OCI-LY1 (cell line): ENCODE data around the gene OR6C74.

Experiments used
- EZH2 ChIP-seq: fragments of 200-600 bp; sonication (generic), shearing (Covaris generic); IDR thresholded peaks from 2 replicates; pipeline ENCODE4 v1.8.0; 2017; ENCODE audit warnings: borderline replicate concordance, mixed run types, mild to moderate bottlenecking, antibody characterized with exemption, low read length, moderate library complexity, mixed read lengths
- TF ChIP-seq, protein P1 (sequence below): fragments of 200-600 bp; sonication (generic), shearing (Covaris generic); IDR thresholded peaks from 2 replicates; pipeline ENCODE4 v1.5.1; 2017; ENCODE audit warnings: mild to moderate bottlenecking, antibody characterized with exemption, low read length, moderate library complexity, mixed read lengths

DNA sequence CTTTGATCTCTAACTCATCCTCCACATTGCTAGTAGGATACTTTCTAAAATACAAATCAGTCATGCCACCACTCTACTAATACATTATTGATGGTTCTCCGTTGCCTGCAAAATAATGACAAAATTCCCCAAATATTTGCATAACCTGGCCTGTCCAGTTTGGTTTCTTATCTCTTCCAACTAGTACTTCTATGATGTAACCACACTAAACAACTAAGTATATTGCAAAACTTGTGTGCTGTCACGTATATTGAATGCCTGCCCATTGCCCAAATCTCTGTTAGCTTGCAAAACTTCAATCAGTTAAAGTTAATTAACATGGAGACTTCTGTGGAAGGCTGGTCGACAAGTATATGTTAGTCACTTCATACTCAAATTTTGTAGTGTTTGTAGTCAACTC lies 6.5 kb downstream of the OR6C74 start:
- no peak for TF ChIP-seq EZH2
- TF ChIP-seq, protein P1, sequence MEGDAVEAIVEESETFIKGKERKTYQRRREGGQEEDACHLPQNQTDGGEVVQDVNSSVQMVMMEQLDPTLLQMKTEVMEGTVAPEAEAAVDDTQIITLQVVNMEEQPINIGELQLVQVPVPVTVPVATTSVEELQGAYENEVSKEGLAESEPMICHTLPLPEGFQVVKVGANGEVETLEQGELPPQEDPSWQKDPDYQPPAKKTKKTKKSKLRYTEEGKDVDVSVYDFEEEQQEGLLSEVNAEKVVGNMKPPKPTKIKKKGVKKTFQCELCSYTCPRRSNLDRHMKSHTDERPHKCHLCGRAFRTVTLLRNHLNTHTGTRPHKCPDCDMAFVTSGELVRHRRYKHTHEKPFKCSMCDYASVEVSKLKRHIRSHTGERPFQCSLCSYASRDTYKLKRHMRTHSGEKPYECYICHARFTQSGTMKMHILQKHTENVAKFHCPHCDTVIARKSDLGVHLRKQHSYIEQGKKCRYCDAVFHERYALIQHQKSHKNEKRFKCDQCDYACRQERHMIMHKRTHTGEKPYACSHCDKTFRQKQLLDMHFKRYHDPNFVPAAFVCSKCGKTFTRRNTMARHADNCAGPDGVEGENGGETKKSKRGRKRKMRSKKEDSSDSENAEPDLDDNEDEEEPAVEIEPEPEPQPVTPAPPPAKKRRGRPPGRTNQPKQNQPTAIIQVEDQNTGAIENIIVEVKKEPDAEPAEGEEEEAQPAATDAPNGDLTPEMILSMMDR, result no peak
